Peyer's patch (tissue), 4 donors: ENCODE measurements around the gene HYDIN. TPM values are rescaled to one million over a fixed set of nuclear protein-coding genes. Genes with fewer than 3 reads are reported as not detected.

Source experiments
- DNase-seq, 3 donors: peaks; one replicate each; pipeline ENCODE4 v3.0.0-alpha.2; 2017 to 2019
- H3K27ac ChIP-seq, 4 donors: fragments of 200-600 bp; sonication (generic); one replicate each; pipeline ENCODE4 v1.5.1; 2016 to 2019
- H3K27me3 ChIP-seq, 2 donors: fragments of 200-600 bp; sonication (generic); one replicate each; pipeline ENCODE4 v1.5.1; 2019
- H3K36me3 ChIP-seq, 3 donors: fragments of 200-600 bp; sonication (generic); one replicate each; pipeline ENCODE4 v1.5.1; 2016 to 2019
- H3K4me1 ChIP-seq, 4 donors: fragments of 200-600 bp; sonication (generic); one replicate each; pipeline ENCODE4 v1.5.1; 2016 to 2019
- H3K4me3 ChIP-seq, 4 donors: fragments of 200-600 bp; sonication (generic); 1 replicate in 3 of 4; 2 replicates in 1 of 4; pipeline ENCODE4 v1.5.1; 2016 to 2019; ENCODE audit warnings: mild to moderate bottlenecking in 1 of 4
- H3K9me3 ChIP-seq, 4 donors: fragments of 200-600 bp; sonication (generic); one replicate each; pipeline ENCODE4 v1.5.1; 2016 to 2019; ENCODE audit warnings: mild to moderate bottlenecking in 1 of 4
- CTCF ChIP-seq, 6 experiments: fragments of 450-650 bp in 4 of 6; fragments of 200-600 bp in 2 of 6; sonication (generic) in 1 of 6; IDR thresholded peaks; one replicate each; pipeline ENCODE4 v1.5.1; 2017 to 2019; ENCODE audit warnings: antibody characterized with exemption in 6 of 6, mild to moderate bottlenecking in 3 of 6, moderate library complexity in 1 of 6
- POLR2A ChIP-seq, 2 donors: fragments of 450-650 bp; IDR thresholded peaks; one replicate each; pipeline ENCODE4 v1.5.1; 2017; ENCODE audit warnings: antibody characterized with exemption in 2 of 2, mild to moderate bottlenecking in 2 of 2, moderate library complexity in 2 of 2
- total RNA-seq, 4 donors: library from RNA; depleted of rRNA; stranded (reverse); fragments of >200 nt; gene quantifications; one replicate each; pipeline ENCODE4 v1.1.0, GENCODE V29; 2016

HYDIN gene
- total RNA-seq, 4 donors from 2014 or later: 0.35 to 4.6 (median 3.3) TPM; not detected in 1

DNA sequence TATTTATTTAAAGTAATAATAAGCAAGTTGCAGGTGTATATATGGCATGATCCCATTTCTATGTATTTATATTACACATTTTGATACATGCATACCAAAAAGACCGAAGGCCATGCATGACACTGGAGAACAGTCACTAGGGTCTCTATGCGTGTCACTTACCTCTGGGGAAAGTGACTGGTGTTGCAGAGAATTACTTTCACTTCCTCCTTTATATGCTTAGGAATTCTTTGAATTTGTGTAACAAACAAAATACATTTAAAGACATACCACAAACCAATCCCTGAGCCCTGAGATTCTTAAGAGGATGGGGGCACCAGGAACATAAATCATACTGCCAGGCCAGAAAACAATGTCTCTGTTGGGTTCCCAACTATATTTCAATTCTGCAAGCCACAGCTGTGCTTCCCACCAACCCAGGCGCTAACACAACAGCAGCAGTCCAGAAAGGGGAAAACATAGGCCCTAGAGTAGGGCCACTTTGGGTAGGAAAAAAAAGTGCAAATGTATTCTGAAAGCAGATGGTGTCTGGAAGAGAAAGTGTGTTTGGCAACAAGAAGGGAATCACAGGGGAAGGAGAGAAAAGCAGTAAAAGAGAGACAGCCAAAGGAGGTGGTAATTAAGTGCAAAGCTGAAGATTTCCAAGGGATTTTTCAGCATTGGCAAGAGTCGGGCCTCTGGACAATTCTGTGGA is 24.5 kb upstream of the HYDIN start:
- no peak for TF ChIP-seq CTCF (IDR thresholded peaks at IDR 0.05)
- no peak for TF ChIP-seq POLR2A (IDR thresholded peaks at IDR 0.05)

DNA sequence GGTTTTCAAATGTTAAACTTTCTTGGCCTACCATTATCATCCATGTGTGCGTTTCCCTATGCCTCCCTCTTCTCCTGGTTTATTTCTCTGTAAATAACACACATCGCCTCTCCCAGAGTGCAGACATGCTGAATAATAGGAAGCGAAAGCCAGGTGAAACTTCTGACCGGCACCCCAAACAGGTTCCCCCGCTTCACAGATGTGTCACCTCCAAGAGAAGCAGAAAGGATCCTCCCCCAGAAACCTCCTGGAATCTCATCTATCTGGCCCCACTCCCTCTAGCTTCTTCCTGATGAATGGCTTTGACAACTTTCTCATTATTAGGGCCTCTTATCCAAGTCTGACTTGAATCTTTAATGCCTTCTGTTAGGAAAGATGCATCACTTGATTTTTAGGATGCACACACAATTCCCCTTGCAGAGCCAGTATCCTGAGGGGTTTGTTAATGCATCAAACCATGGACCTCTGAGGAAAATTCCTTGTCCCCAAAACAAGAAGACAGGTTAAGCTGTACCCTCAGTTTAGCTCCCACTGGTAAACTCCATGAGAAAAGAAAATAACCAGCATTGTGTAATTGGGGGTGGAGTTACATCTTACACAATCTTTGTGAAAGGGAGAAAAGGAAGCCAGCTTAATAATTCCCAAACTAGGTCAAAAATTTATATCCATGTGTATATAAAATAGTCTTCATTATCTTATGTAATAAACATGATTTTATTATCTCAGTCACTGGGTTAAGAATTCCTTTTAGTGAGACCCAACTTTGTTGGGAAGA is 20.1 kb upstream of the HYDIN start:
- H3K36me3 ChIP-seq: no peaks in the 10 kb centered on the region
- H3K27ac ChIP-seq: no peak overlapping the region
- no peaks in the 10 kb centered on the region for H3K27me3 ChIP-seq
- H3K9me3 ChIP-seq: no peaks in the 10 kb centered on the region
- H3K4me3 ChIP-seq: no peak overlapping the region
- TF ChIP-seq POLR2A (IDR thresholded peaks at IDR 0.05) (no peak), CTCF (IDR thresholded peaks at IDR 0.05) (no peak)
- DNase-seq: no peak
- H3K4me1 ChIP-seq: no peaks in the 10 kb centered on the region

More for the DNA sequence above, 24.5 kb upstream of the HYDIN start:
- Histone ChIP-seq H3K27me3 (no peaks in the 10 kb centered on the region), H3K4me1 (no peaks in the 10 kb centered on the region), H3K36me3 (no peaks in the 10 kb centered on the region), H3K27ac (no peak overlapping the region), H3K9me3 (no peaks in the 10 kb centered on the region), H3K4me3 (no peak overlapping the region)
- no peak for DNase-seq

GRCh38 chr16:71249399-71249798 is 18.9 kb upstream of the HYDIN start:
- DNase-seq: no peak

GRCh38 chr16:71247478-71247877 is 17.0 kb upstream of the HYDIN start:
- Histone ChIP-seq H3K9me3 (no peaks in the 10 kb centered on the region), H3K4me3 (no peak overlapping the region), H3K27me3 (no peaks in the 10 kb centered on the region), H3K27ac (no peak overlapping the region), H3K4me1 (no peaks in the 10 kb centered on the region), H3K36me3 (no peaks in the 10 kb centered on the region)
- TF ChIP-seq CTCF (IDR thresholded peaks at IDR 0.05): no peak
- TF ChIP-seq POLR2A (IDR thresholded peaks at IDR 0.05): no peak
- DNase-seq: no peak

More at GRCh38 chr16:71249399-71249798, 18.9 kb upstream of the HYDIN start:
- Histone ChIP-seq H3K9me3 (no peaks in the 10 kb centered on the region), H3K4me3 (no peak overlapping the region), H3K36me3 (no peaks in the 10 kb centered on the region), H3K27me3 (no peaks in the 10 kb centered on the region), H3K4me1 (no peaks in the 10 kb centered on the region), H3K27ac (no peak overlapping the region)
- TF ChIP-seq CTCF (IDR thresholded peaks at IDR 0.05): no peak
- TF ChIP-seq POLR2A (IDR thresholded peaks at IDR 0.05): no peak

- Histone ChIP-seq H3K4me3 (no peak overlapping the region), H3K36me3 (no peaks in the 10 kb centered on the region), H3K4me1 (no peaks in the 10 kb centered on the region), H3K27me3 (no peaks in the 10 kb centered on the region), H3K27ac (no peak overlapping the region), H3K9me3 (no peaks in the 10 kb centered on the region)
- no peak for DNase-seq
- TF ChIP-seq CTCF (IDR thresholded peaks at IDR 0.05): no peak
- TF ChIP-seq POLR2A (IDR thresholded peaks at IDR 0.05): no peak
These were observed 15.8 kb upstream of the HYDIN start for GRCh38 chr16:71246309-71246708.
